Measurements from ENCODE around the gene P2RX3.
A peak's percentile ranks its signal among the peaks of the same experiment; 100 is the strongest.

P2RX3 gene

DNA sequence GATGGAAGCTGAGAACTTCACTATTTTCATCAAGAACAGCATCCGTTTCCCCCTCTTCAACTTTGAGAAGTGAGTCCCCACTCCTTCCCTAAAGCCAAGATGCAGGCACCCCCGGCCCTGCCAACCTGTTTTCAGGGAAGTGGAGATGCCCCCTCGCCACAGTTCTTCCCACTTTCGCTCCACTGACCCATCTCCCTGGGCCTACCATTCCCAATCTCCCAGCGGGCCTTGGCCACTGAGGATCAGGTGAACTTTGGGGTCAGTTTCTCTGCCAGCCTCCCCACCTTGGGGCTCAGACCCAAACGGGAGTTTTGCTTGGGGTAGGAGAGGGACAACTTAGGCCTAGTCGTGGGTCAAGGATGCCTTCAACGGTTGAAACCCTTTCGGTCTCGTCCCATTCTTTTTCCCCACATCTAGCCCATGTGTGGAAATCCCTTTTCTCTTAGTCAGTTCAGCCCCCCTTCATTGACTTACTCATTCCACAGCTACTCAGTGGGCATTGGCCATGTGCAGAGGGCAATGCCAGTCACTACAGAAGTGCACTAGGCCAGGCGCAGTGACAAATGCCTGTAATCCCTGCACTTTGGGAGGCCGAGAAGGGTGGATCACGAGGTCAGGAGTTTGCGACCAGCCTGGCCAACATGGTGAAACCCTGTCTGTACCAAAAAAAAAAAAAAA is 10.6 kb downstream of the P2RX3 start:
- TF ChIP-seq, protein P1, sequence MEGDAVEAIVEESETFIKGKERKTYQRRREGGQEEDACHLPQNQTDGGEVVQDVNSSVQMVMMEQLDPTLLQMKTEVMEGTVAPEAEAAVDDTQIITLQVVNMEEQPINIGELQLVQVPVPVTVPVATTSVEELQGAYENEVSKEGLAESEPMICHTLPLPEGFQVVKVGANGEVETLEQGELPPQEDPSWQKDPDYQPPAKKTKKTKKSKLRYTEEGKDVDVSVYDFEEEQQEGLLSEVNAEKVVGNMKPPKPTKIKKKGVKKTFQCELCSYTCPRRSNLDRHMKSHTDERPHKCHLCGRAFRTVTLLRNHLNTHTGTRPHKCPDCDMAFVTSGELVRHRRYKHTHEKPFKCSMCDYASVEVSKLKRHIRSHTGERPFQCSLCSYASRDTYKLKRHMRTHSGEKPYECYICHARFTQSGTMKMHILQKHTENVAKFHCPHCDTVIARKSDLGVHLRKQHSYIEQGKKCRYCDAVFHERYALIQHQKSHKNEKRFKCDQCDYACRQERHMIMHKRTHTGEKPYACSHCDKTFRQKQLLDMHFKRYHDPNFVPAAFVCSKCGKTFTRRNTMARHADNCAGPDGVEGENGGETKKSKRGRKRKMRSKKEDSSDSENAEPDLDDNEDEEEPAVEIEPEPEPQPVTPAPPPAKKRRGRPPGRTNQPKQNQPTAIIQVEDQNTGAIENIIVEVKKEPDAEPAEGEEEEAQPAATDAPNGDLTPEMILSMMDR (IDR thresholded peaks at IDR 0.05; ENCODE audit: low read depth, low read length), result no peak
- no peak for DNase-seq
- Histone ChIP-seq H3K9me3 (ENCODE audit: severe bottlenecking) (no peaks in the 10 kb centered on the region), H3K27me3 (ENCODE audit: insufficient read depth, low read depth, severe bottlenecking) (no peaks in the 10 kb centered on the region), H3K36me3 (no peaks in the 10 kb centered on the region), H3K4me3 (ENCODE audit: low read depth, low read length) (no peak overlapping the region), H3K27ac (no peak overlapping the region)

DNA sequence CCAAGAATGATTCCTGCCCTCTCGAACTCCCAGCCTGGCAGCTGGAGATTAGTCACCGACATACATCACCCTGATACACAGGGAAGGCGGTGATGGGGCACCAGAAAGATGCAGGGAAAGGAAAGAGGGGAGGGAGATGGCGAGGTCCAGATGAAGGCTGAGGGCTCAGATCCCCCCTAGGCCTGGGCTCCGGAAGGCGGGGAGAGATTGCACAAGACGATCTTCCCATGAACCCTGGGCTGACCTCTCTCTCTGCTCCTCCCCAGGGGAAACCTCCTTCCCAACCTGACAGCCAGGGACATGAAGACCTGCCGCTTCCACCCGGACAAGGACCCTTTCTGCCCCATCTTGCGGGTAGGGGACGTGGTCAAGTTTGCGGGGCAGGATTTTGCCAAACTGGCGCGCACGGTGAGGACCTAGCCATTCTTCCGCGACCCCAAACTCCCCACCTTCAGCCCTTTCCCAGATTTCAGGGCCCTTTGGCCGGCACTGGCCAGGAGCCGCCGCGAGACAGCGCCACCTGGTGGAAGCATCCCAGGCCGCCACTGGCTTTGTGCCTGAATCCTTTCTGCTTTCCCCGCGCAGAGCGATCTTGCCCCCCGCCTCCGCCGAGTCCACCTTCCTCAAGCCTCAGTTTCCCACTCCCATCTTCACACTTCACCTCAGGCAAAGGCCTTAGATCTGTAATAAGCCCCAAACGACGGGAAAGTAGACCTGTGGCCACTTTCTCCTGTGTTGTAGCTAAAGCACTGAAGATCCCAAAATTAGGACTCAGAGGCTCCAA is 11.5 kb downstream of the P2RX3 start:
- Histone ChIP-seq H3K4me3 (ENCODE audit: low read depth, low read length) (no peak overlapping the region), H3K36me3 (no peaks in the 10 kb centered on the region), H3K27me3 (ENCODE audit: insufficient read depth, low read depth, severe bottlenecking) (no peaks in the 10 kb centered on the region), H3K9me3 (ENCODE audit: severe bottlenecking) (no peaks in the 10 kb centered on the region), H3K27ac (no peak overlapping the region)
- TF ChIP-seq, protein P1 (IDR thresholded peaks at IDR 0.05; ENCODE audit: low read depth, low read length), result peak; percentile 92
- peak; percentile 71 for DNase-seq

DNA sequence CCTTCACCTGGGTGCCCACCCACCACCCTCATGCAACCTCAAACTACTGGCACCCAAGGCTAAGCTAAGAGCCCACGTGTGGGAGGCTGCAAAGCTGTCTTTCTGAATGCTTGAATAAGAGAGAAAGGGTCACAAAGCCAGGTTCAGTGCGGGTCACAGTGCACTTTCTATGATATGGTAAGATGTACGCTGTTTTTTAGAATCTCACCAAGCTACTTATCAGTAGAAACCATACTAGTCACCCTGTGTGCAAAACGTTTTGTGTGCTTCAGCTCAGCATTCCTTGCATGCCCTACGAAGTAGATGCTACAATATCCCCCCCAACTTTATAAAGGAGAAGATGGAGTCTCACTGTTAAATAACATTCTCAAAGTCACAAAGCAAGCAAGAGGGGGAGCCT is 14.9 kb downstream of the P2RX3 start:
- H3K36me3 ChIP-seq, result no peaks in the 10 kb centered on the region
- no peaks in the 10 kb centered on the region for H3K27me3 ChIP-seq (ENCODE audit: insufficient read depth, low read depth, severe bottlenecking)
- H3K4me3 ChIP-seq (ENCODE audit: low read depth, low read length), result no peak overlapping the region
- TF ChIP-seq, protein P1 (IDR thresholded peaks at IDR 0.05; ENCODE audit: low read depth, low read length), result no peak
- no peak for DNase-seq
- no peaks in the 10 kb centered on the region for H3K9me3 ChIP-seq (ENCODE audit: severe bottlenecking)
- no peak overlapping the region for H3K27ac ChIP-seq

DNA sequence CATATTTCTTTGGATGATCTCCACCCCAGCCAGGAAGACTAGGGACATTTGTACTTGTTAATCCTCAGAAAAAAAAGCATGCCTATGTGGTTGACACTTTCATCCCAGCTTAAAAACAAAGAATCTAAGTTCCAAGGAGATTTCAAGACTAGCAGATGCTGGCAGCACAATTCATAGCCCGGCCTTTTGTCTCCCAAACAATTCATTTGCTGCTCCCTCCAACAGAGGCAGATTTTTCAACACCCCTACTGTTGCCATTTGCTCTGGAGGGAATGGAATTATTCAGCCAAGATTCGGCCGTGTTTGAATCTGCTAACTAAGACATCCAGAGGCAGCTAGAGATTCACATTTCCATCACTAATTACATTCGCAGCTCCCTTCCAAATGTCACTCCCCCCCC is 15.3 kb downstream of the P2RX3 start:
- no peak for DNase-seq
- Histone ChIP-seq H3K36me3 (no peaks in the 10 kb centered on the region), H3K27me3 (ENCODE audit: insufficient read depth, low read depth, severe bottlenecking) (peaks cover under 1% of the 10 kb centered on the region), H3K9me3 (ENCODE audit: severe bottlenecking) (no peaks in the 10 kb centered on the region), H3K4me3 (ENCODE audit: low read depth, low read length) (no peak overlapping the region), H3K27ac (no peak overlapping the region)
- TF ChIP-seq, protein P1 (IDR thresholded peaks at IDR 0.05; ENCODE audit: low read depth, low read length), result no peak

DNA sequence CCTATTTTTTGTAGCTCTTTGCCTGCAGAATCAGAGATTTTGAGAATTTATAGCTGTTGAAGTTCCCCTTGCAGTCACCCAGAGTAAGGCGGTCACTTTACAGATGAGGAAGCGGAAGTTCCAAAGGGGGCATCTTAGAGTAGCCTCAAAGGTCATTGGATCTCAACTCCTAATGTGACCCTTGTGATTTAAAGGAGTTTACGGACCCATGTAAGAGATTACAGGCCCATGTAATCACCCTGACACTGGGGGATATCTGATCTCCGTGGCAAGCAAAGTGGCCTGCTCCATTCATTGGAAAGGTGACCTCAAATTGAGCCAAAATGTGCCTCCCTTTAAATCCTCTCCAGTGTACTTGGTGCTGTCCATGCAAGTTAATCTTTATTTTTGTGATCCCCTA is 15.7 kb downstream of the P2RX3 start:
- TF ChIP-seq, protein P1 (IDR thresholded peaks at IDR 0.05; ENCODE audit: low read depth, low read length), result no peak
- Histone ChIP-seq H3K36me3 (no peaks in the 10 kb centered on the region), H3K27ac (no peak overlapping the region), H3K27me3 (ENCODE audit: insufficient read depth, low read depth, severe bottlenecking) (peaks cover 4% of the 10 kb centered on the region), H3K4me3 (ENCODE audit: low read depth, low read length) (no peak overlapping the region), H3K9me3 (ENCODE audit: severe bottlenecking) (no peaks in the 10 kb centered on the region)
- no peak for DNase-seq

Data from WERI-Rb-1 (cell line).